ENCODE measurements around the gene PDCD11.

- TF ChIP-seq POLR2AphosphoS2 (conservative IDR thresholded peaks at IDR 0.05; ENCODE audit: low read length) (no peak), EP300 (IDR thresholded peaks at IDR 0.05) (no peak), POLR2A (IDR thresholded peaks at IDR 0.05; ENCODE audit: low read length) (no peak), SMC3 (IDR thresholded peaks at IDR 0.05) (no peak), USF2 (IDR thresholded peaks at IDR 0.05) (no peak), CEBPB (IDR thresholded peaks at IDR 0.05) (no peak)
- TF ChIP-seq, protein P1, sequence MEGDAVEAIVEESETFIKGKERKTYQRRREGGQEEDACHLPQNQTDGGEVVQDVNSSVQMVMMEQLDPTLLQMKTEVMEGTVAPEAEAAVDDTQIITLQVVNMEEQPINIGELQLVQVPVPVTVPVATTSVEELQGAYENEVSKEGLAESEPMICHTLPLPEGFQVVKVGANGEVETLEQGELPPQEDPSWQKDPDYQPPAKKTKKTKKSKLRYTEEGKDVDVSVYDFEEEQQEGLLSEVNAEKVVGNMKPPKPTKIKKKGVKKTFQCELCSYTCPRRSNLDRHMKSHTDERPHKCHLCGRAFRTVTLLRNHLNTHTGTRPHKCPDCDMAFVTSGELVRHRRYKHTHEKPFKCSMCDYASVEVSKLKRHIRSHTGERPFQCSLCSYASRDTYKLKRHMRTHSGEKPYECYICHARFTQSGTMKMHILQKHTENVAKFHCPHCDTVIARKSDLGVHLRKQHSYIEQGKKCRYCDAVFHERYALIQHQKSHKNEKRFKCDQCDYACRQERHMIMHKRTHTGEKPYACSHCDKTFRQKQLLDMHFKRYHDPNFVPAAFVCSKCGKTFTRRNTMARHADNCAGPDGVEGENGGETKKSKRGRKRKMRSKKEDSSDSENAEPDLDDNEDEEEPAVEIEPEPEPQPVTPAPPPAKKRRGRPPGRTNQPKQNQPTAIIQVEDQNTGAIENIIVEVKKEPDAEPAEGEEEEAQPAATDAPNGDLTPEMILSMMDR (IDR thresholded peaks at IDR 0.05): no peak
- TF ChIP-seq, protein P2, sequence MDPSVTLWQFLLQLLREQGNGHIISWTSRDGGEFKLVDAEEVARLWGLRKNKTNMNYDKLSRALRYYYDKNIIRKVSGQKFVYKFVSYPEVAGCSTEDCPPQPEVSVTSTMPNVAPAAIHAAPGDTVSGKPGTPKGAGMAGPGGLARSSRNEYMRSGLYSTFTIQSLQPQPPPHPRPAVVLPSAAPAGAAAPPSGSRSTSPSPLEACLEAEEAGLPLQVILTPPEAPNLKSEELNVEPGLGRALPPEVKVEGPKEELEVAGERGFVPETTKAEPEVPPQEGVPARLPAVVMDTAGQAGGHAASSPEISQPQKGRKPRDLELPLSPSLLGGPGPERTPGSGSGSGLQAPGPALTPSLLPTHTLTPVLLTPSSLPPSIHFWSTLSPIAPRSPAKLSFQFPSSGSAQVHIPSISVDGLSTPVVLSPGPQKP (IDR thresholded peaks at IDR 0.05; ENCODE audit: low read depth, low read length): no peak
These were observed 45.2 kb downstream of the PDCD11 start for GRCh38 chr10:103441611-103442010.
